Pulmonary artery endothelial cell (primary cell): Measurements from ENCODE around the gene ZNF70. TPM values are rescaled to one million over a fixed set of nuclear protein-coding genes. Genes with fewer than 3 reads are reported as not detected.

Source experiments
- DNase-seq: peaks from one replicate; pipeline ENCODE4 v3.0.0-alpha.2; 2011; ENCODE audit warnings: low read depth, low spot score
- total RNA-seq: library from RNA; depleted of rRNA; stranded (reverse); fragments of >200 nt; gene quantifications from 2 replicates; pipeline ENCODE4 v1.2.3, GENCODE V29; 2014

ZNF70 gene
- total RNA-seq, 1 donor from 2014 or later: 2.6 TPM

- DNase-seq: no peak
These were observed 32.3 kb downstream of the ZNF70 start for GRCh38 chr22:23718371-23719165.

- peak; percentile 67 for DNase-seq
These were observed 33.8 kb downstream of the ZNF70 start for GRCh38 chr22:23716811-23717801.

GRCh38 chr22:23715806-23716375, 35.0 kb downstream of the ZNF70 start:
- DNase-seq: no peak

- DNase-seq: no peak
These were observed 36.0 kb downstream of the ZNF70 start for GRCh38 chr22:23714596-23715578.

- no peak for DNase-seq
These were observed 37.0 kb downstream of the ZNF70 start for GRCh38 chr22:23713696-23714595.

- DNase-seq: no peak
These were observed 38.7 kb downstream of the ZNF70 start for GRCh38 chr22:23712256-23712655.

- no peak for DNase-seq
These were observed 41.8 kb downstream of the ZNF70 start for GRCh38 chr22:23709107-23709506.

- DNase-seq: no peak
These were observed 42.6 kb downstream of the ZNF70 start for GRCh38 chr22:23708270-23708669.

- no peak for DNase-seq
These were observed 45.6 kb downstream of the ZNF70 start for GRCh38 chr22:23705358-23705757.

- no peak for DNase-seq
These were observed 46.1 kb downstream of the ZNF70 start for GRCh38 chr22:23704829-23705228.

- no peak for DNase-seq
These were observed 46.9 kb downstream of the ZNF70 start for GRCh38 chr22:23704062-23704461.

GRCh38 chr22:23700706-23701105, 50.2 kb downstream of the ZNF70 start:
- DNase-seq: no peak

GRCh38 chr22:23698673-23699235, 52.2 kb downstream of the ZNF70 start:
- no peak for DNase-seq

GRCh38 chr22:23698094-23698493, 52.8 kb downstream of the ZNF70 start:
- DNase-seq: no peak

- no peak for DNase-seq
These were observed 53.6 kb downstream of the ZNF70 start for GRCh38 chr22:23697031-23697970.

- DNase-seq: no peak
These were observed 54.5 kb downstream of the ZNF70 start for GRCh38 chr22:23696326-23696851.

- DNase-seq: no peak
These were observed 55.2 kb downstream of the ZNF70 start for GRCh38 chr22:23695571-23696325.
